ENCODE measurements around the gene TBC1D20.

DNA sequence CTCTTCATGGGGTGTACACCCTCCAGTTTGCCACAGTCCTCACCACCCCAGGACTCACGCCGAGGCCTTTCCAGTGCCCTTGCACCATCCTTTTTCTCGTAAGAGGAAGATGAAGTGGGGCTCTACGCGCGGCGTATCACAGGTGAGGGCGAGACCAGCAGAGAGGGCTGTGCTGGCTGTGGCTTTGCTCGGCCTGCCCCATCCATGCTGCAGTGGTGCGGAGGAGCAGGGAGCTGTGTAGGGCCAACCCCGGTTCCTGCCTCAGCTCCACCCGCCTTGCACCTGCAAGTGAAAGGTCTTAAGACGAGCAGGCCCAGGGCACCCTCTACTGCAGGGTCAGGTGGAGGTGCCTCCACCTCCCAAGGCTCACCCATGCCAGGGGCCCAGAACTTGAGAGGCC lies 30.1 kb downstream of the TBC1D20 start:
- TF ChIP-seq, protein P1, sequence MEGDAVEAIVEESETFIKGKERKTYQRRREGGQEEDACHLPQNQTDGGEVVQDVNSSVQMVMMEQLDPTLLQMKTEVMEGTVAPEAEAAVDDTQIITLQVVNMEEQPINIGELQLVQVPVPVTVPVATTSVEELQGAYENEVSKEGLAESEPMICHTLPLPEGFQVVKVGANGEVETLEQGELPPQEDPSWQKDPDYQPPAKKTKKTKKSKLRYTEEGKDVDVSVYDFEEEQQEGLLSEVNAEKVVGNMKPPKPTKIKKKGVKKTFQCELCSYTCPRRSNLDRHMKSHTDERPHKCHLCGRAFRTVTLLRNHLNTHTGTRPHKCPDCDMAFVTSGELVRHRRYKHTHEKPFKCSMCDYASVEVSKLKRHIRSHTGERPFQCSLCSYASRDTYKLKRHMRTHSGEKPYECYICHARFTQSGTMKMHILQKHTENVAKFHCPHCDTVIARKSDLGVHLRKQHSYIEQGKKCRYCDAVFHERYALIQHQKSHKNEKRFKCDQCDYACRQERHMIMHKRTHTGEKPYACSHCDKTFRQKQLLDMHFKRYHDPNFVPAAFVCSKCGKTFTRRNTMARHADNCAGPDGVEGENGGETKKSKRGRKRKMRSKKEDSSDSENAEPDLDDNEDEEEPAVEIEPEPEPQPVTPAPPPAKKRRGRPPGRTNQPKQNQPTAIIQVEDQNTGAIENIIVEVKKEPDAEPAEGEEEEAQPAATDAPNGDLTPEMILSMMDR (IDR thresholded peaks at IDR 0.05; ENCODE audit: extremely low read depth in 1 of 2, insufficient read depth in 1 of 2, low read depth in 1 of 2, low read length in 2 of 2) = no peak
- no peak for TF ChIP-seq MYC (IDR thresholded peaks at IDR 0.05; ENCODE audit: low read depth, low read length)
